Calu3 (cell line): ENCODE data around the gene GPS1. TPM values are rescaled to one million over a fixed set of nuclear protein-coding genes. Genes with fewer than 3 reads are reported as not detected.
"Not testable (repeated sequence)": the region's sequence is repeated elsewhere in the genome, so short reads cannot be mapped to it uniquely, and the experiment has no call there.

Source experiments
- BruUV-seq: library from RNA; stranded (reverse); fragments of 400-500 nt; replicated peaks from 2 replicates; lab custom pipeline; 2021; lab: Mats Ljungman, UMichigan
- CTCF ChIA-PET: fragments of 300-600 bp; sonication (Branson Sonifier 250); formaldehyde crosslinking; loops from one replicate; lab custom pipeline; 2022; ENCODE audit warnings: antibody characterized with exemption; lab: Charles Lee
- DNase-seq: peaks from one replicate; pipeline ENCODE4 v3.0.0; 2022
- H3K27ac Mint-ChIP-seq: one replicate; pipeline ENCODE4 v1.8.0; 2022; ENCODE audit warnings: mixed read lengths; ENCODE audit not compliant: unreplicated experiment
- H3K27me3 Mint-ChIP-seq: one replicate; pipeline ENCODE4 v1.8.0; 2022; ENCODE audit warnings: mixed read lengths; ENCODE audit not compliant: unreplicated experiment
- H3K36me3 Mint-ChIP-seq: one replicate; pipeline ENCODE4 v1.8.0; 2022; ENCODE audit warnings: mild to moderate bottlenecking, moderate library complexity, mixed read lengths; ENCODE audit not compliant: insufficient read depth, unreplicated experiment
- H3K4me1 Mint-ChIP-seq: one replicate; pipeline ENCODE4 v1.8.0; 2022; ENCODE audit warnings: mild to moderate bottlenecking, low read depth, mixed read lengths; ENCODE audit not compliant: unreplicated experiment
- H3K4me3 Mint-ChIP-seq: one replicate; pipeline ENCODE4 v1.8.0; 2022; ENCODE audit warnings: mild to moderate bottlenecking, low read depth, moderate library complexity, mixed read lengths; ENCODE audit not compliant: unreplicated experiment
- H3K9me3 Mint-ChIP-seq: one replicate; pipeline ENCODE4 v1.8.0; 2022; ENCODE audit warnings: low read depth, mixed read lengths; ENCODE audit not compliant: unreplicated experiment
- CTCF ChIP-seq: fragments of 200-600 bp; IDR thresholded peaks from one replicate; pipeline ENCODE4 v1.8.0; 2022; ENCODE audit warnings: antibody characterized with exemption; ENCODE audit not compliant: unreplicated experiment
- intact Hi-C: fragments of 100-400 bp; cut with micrococcal nuclease; formaldehyde crosslinking; loops from one replicate; pipeline ENCODE4 v1.10.0; 2022; ENCODE audit not compliant: unreplicated experiment
- total RNA-seq: library from RNA; stranded (reverse); gene quantifications from 2 replicates; pipeline ENCODE4 v1.2.3, GENCODE V29; 2022

GPS1 gene
- total RNA-seq, 1 experiment from 2014 or later: 114 TPM

GRCh38 chr17:82037889-82038195 is 13.9 kb upstream of the GPS1 start:
- no peak for TF ChIP-seq CTCF
- Mint-ChIP-seq H3K4me3 (peak overlapping the region; percentile 86), H3K36me3 (peaks cover 23% of the 10 kb centered on the region), H3K9me3 (no peaks in the 10 kb centered on the region), H3K4me1 (peaks cover 7% of the 10 kb centered on the region), H3K27me3 (no peaks in the 10 kb centered on the region), H3K27ac (peak overlapping the region; percentile 31)
- CTCF ChIA-PET: interaction anchor here (0.6 to 1.4 kb wide), 8 partner anchors 13 to 220 kb away, joined by 3 to 24 read pairs (median 4); partner anchors contain the start of genes CENPX, GPS1, LRRC45 and RFNG
- no peak for DNase-seq
- intact Hi-C loops: no loop called here
- no TSS peak for BruUV-seq

- intact Hi-C loops, DNase-seq, H3K27ac Mint-ChIP-seq, H3K27me3 Mint-ChIP-seq, H3K4me1 Mint-ChIP-seq, BruUV-seq, H3K4me3 Mint-ChIP-seq, CTCF ChIA-PET, H3K9me3 Mint-ChIP-seq: not testable (repeated sequence)
- peaks cover 23% of the 10 kb centered on the region for H3K36me3 Mint-ChIP-seq
Measured at GRCh38 chr17:82038796-82039409, 12.8 kb upstream of the GPS1 start.

- no peaks in the 10 kb centered on the region for H3K27me3 Mint-ChIP-seq
- BruUV-seq: no TSS peak
- H3K4me3 Mint-ChIP-seq: no peak overlapping the region
- intact Hi-C loops: no loop called here
- peaks cover 7% of the 10 kb centered on the region for H3K4me1 Mint-ChIP-seq
- no peak overlapping the region for H3K27ac Mint-ChIP-seq
- no peak for DNase-seq
- TF ChIP-seq CTCF: no peak
- H3K9me3 Mint-ChIP-seq: no peaks in the 10 kb centered on the region
- peaks cover 23% of the 10 kb centered on the region for H3K36me3 Mint-ChIP-seq
- CTCF ChIA-PET: no interaction called here
Measured at GRCh38 chr17:82039695-82040299, 11.9 kb upstream of the GPS1 start.

GRCh38 chr17:82041144-82041814 is 10.4 kb upstream of the GPS1 start:
- intact Hi-C loops: no loop called here
- H3K9me3 Mint-ChIP-seq: no peaks in the 10 kb centered on the region
- no TSS peak for BruUV-seq
- H3K4me3 Mint-ChIP-seq: no peak overlapping the region
- CTCF ChIA-PET: interaction anchor here (1.0 kb wide), 1 partner anchor 18 kb away, joined by 5 read pairs; the partner anchor contains the start of genes CENPX and LRRC45
- H3K4me1 Mint-ChIP-seq: peaks cover 7% of the 10 kb centered on the region
- no peak overlapping the region for H3K27ac Mint-ChIP-seq
- H3K36me3 Mint-ChIP-seq: peaks cover 17% of the 10 kb centered on the region
- H3K27me3 Mint-ChIP-seq: no peaks in the 10 kb centered on the region
- no peak for TF ChIP-seq CTCF
- DNase-seq: no peak
